ENCODE measurements around the gene THAP5.

THAP5 gene

GRCh38 chr7:108529341-108529740, 40.2 kb downstream of the THAP5 start:
- peak; percentile 70 for DNase-seq
- Histone ChIP-seq H3K4me3 (ENCODE audit: low read length) (0 out of 2 replicates have a peak overlapping the region, but pooled peaks have one; percentile 5), H3K9me3 (replicated peaks; ENCODE audit: insufficient read depth, low read length) (no peaks in the 10 kb centered on the region), H3K9me2 (replicated peaks; ENCODE audit: insufficient read depth, low read length) (no peaks in the 10 kb centered on the region), H3K27me3 (replicated peaks; ENCODE audit: insufficient read depth, low read length) (no peaks in the 10 kb centered on the region), H3K9ac (ENCODE audit: low read length) (no peak overlapping the region), H3K4me1 (ENCODE audit: low read length) (peaks cover 18% of the 10 kb centered on the region), H3K36me3 (replicated peaks; ENCODE audit: insufficient read depth, low read length) (no peaks in the 10 kb centered on the region), H3K79me2 (ENCODE audit: low read length) (peaks cover 10% of the 10 kb centered on the region), H2AFZ (ENCODE audit: low read length) (peak overlapping the region; percentile 33; the same call in 1 of the 2 replicates), H4K20me1 (ENCODE audit: insufficient read depth, low read length) (no peaks in the 10 kb centered on the region), H3K27ac (ENCODE audit: low read length) (no peak overlapping the region), H3K4me2 (ENCODE audit: low read depth, low read length) (peak overlapping the region; percentile 16; the same call in 1 of the 2 replicates), H3F3A (ENCODE audit: insufficient read depth, low read length) (peaks cover 13% of the 10 kb centered on the region)
- no peak for TF ChIP-seq EZH2 (optimal IDR thresholded peaks at IDR 0.05; ENCODE audit: low read depth, low read length)
- TF ChIP-seq EZH2phosphoT487 (IDR thresholded peaks at IDR 0.05; ENCODE audit: low read length): no peak
- no peak for TF ChIP-seq CTCF (IDR thresholded peaks at IDR 0.05; ENCODE audit: low read length)

- H3K27me3 ChIP-seq (replicated peaks; ENCODE audit: insufficient read depth, low read length): no peaks in the 10 kb centered on the region
- no peak overlapping the region for H3K4me3 ChIP-seq (ENCODE audit: low read length)
- peaks cover 18% of the 10 kb centered on the region for H3K4me1 ChIP-seq (ENCODE audit: low read length)
- H3F3A ChIP-seq (ENCODE audit: insufficient read depth, low read length): peaks cover 13% of the 10 kb centered on the region
- no peaks in the 10 kb centered on the region for H3K9me3 ChIP-seq (replicated peaks; ENCODE audit: insufficient read depth, low read length)
- H3K79me2 ChIP-seq (ENCODE audit: low read length): peaks cover 21% of the 10 kb centered on the region
- TF ChIP-seq EZH2 (optimal IDR thresholded peaks at IDR 0.05; ENCODE audit: low read depth, low read length) (no peak), CTCF (IDR thresholded peaks at IDR 0.05; ENCODE audit: low read length) (no peak), EZH2phosphoT487 (IDR thresholded peaks at IDR 0.05; ENCODE audit: low read length) (no peak)
- H2AFZ ChIP-seq (ENCODE audit: low read length): no peak overlapping the region
- H3K4me2 ChIP-seq (ENCODE audit: low read depth, low read length): no peak overlapping the region
- H3K9ac ChIP-seq (ENCODE audit: low read length): no peak overlapping the region
- no peaks in the 10 kb centered on the region for H3K9me2 ChIP-seq (replicated peaks; ENCODE audit: insufficient read depth, low read length)
- no peaks in the 10 kb centered on the region for H3K36me3 ChIP-seq (replicated peaks; ENCODE audit: insufficient read depth, low read length)
- no peak for DNase-seq
- no peak overlapping the region for H3K27ac ChIP-seq (ENCODE audit: low read length)
- H4K20me1 ChIP-seq (ENCODE audit: insufficient read depth, low read length): no peaks in the 10 kb centered on the region
Measured at GRCh38 chr7:108528183-108528712, 41.3 kb downstream of the THAP5 start.

GRCh38 chr7:108526768-108527017, 42.8 kb downstream of the THAP5 start:
- Histone ChIP-seq H3K36me3 (replicated peaks; ENCODE audit: insufficient read depth, low read length) (no peaks in the 10 kb centered on the region), H3K9me2 (replicated peaks; ENCODE audit: insufficient read depth, low read length) (no peaks in the 10 kb centered on the region), H3K9me3 (replicated peaks; ENCODE audit: insufficient read depth, low read length) (no peaks in the 10 kb centered on the region), H3K9ac (ENCODE audit: low read length) (peak overlapping the region; percentile 88), H3K27me3 (replicated peaks; ENCODE audit: insufficient read depth, low read length) (no peaks in the 10 kb centered on the region), H3K4me1 (ENCODE audit: low read length) (peaks cover 18% of the 10 kb centered on the region), H3K4me3 (ENCODE audit: low read length) (peak overlapping the region; percentile 75), H3K27ac (ENCODE audit: low read length) (peak overlapping the region; percentile 87), H3K79me2 (ENCODE audit: low read length) (peaks cover 35% of the 10 kb centered on the region), H4K20me1 (ENCODE audit: insufficient read depth, low read length) (no peaks in the 10 kb centered on the region), H3F3A (ENCODE audit: insufficient read depth, low read length) (peaks cover 13% of the 10 kb centered on the region), H3K4me2 (ENCODE audit: low read depth, low read length) (peak overlapping the region; percentile 78), H2AFZ (ENCODE audit: low read length) (peak overlapping the region; percentile 65)
- TF ChIP-seq CTCF (IDR thresholded peaks at IDR 0.05; ENCODE audit: low read length) (no peak), EZH2phosphoT487 (IDR thresholded peaks at IDR 0.05; ENCODE audit: low read length) (no peak), EZH2 (optimal IDR thresholded peaks at IDR 0.05; ENCODE audit: low read depth, low read length) (no peak)
- DNase-seq: no peak

Data from MM.1S (cell line).